SK-N-SH treated with all-trans-retinoic acid at 6 μM for 48 hours (cell line): ENCODE measurements around the gene SPACA6.

Experiments
- CSDC2 ChIP-seq: fragments of 250-450 bp; sonication (Bioruptor Pico); IDR thresholded peaks from 2 replicates; pipeline ENCODE4 v1.5.0; 2020; ENCODE audit warnings: mild to moderate bottlenecking, moderate library complexity
- SNAI2 ChIP-seq: fragments of 250-450 bp; sonication (Bioruptor Pico); IDR thresholded peaks from 2 replicates; pipeline ENCODE4 v1.5.0; 2020; ENCODE audit warnings: mild to moderate bottlenecking, moderate library complexity

DNA sequence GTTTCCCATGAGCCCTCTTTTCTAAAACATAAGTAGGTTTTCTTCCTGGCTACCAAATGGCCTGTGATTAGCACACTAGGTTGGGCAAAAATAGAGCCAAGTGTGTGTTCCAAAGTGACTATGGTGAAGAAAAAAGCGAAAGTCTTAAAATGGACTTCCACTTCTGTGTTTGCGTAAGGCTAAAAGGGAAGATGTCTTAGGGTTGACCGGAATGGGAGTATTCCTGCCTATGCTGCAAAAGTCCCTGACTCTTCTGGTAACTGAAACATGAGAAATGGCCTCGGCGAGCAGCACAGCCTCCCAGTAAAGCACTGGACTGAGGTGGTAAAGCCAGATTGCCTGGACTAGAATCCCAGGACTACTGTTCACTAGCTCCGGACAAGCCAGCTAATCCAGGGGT lies 61.0 kb downstream of the SPACA6 start:
- no peak for TF ChIP-seq SNAI2 (CRISPR knock-in tag)
- TF ChIP-seq CSDC2 (CRISPR knock-in tag): no peak
